Measurements from ENCODE around the gene NDUFV1. TPM values are rescaled to one million over a fixed set of nuclear protein-coding genes. Genes with fewer than 3 reads are reported as not detected.

Gene NDUFV1
- total and polyA plus RNA-seq, 2 donors (not counting 1 experiment from before 2014, with no cell fraction given), result 238 to 315 TPM

DNA sequence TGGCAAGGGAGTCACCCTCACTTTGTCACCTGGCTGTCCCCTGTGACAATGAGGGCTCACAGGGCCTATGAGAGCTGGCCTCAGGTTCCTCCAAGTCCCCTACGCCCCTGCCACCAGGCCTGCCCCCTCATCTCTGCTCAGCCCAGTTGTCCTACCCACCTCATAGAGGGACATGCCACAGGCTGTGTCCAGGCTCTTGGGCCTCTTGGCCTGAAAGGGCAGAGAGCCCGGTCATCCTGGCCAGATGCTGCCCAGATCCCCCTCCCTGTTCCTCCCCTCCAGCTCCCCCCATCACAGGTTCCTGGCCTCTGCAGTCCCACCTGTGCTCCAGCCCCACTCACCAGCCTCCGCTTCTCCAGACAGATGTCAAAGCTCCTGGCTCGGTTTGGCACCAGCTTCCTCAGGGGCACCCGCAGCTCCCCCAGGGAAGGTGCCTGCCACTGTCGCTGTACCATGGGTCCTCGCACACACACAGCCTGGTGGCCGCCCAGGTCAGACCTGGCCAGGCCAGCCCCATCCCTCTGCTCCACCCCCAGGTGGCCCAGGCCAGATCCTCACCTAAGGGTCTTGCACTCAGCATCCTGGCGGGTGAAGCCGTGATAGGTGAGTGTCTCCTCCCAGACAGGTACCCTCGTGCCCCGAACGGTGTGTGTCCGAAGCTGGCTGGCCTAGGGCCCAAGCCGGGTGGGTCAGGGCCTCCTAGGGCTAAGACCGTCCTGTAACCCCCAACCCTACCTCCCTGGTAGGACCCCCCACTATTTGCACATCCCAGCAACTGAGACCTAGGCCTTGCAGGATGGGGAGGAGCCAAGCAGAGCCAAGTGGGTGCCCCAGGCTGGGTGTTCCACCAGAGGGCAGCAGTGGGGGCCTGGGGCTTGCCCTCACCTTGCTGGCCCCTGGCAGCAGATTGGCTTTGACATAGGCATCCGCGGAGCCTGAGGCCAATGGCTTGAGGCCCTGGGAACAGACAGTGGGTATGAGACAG lies 8.3 kb downstream of the NDUFV1 start:
- Histone ChIP-seq H3K4me1 (ENCODE audit: control insufficient read depth in 2 of 2, insufficient read depth in 2 of 2, low read length in 2 of 2) (peaks cover 32 to 38% of the 10 kb centered on the region in 2 donors), H3K4me3 (ENCODE audit: control extremely low read depth in 1 of 5, extremely low read depth in 1 of 5, insufficient read depth in 1 of 5, low read depth in 2 of 5, low read length in 4 of 5) (peak overlapping the region in 3 of 5 experiments; percentile 43 to 58 (median 56)), H3K9me3 (ENCODE audit: control extremely low read depth in 1 of 3, control insufficient read depth in 2 of 3, insufficient read depth in 1 of 3, low read length in 2 of 3) (no peaks in the 10 kb centered on the region), H3K79me2 (ENCODE audit: control insufficient read depth, insufficient read depth, low read length) (no peaks in the 10 kb centered on the region), H3K36me3 (replicated peaks in 1 of 2; ENCODE audit: control extremely low read depth in 1 of 2, control insufficient read depth in 1 of 2, extremely low read depth in 1 of 2, insufficient read depth in 2 of 2, low read length in 1 of 2) (peaks cover 0 to 26% of the 10 kb centered on the region in 2 experiments), H3K27me3 (replicated peaks in 1 of 4; ENCODE audit: control extremely low read depth in 1 of 4, control insufficient read depth in 3 of 4, insufficient read depth in 4 of 4, low read length in 3 of 4) (no peaks in the 10 kb centered on the region), H3K9ac (ENCODE audit: low read length) (peak overlapping the region; percentile 65), H3K4me2 (replicated peaks; ENCODE audit: low read depth, low read length, poor library complexity, severe bottlenecking) (peak overlapping the region; percentile 79), H4K20me1 (ENCODE audit: control insufficient read depth, insufficient read depth, low read length, poor library complexity, severe bottlenecking) (no peaks in the 10 kb centered on the region), H2AFZ (ENCODE audit: insufficient read depth, low read depth, low read length, poor library complexity, severe bottlenecking) (peak overlapping the region; percentile 79), H3K27ac (ENCODE audit: low read length in 2 of 2) (peak overlapping the region; percentile 97 to 98)
- Mint-ChIP-seq H3K9me3 (ENCODE audit: insufficient read depth) (no peaks in the 10 kb centered on the region), H3K4me1 (peaks cover 45% of the 10 kb centered on the region), H3K27ac (peak overlapping the region; percentile 99), H3K27me3 (no peaks in the 10 kb centered on the region), H3K4me3 (peak overlapping the region; percentile 83)
- 90% methylated on average over 18 of the region's 18 CpGs for WGBS (ENCODE audit: insufficient coverage)
- intact Hi-C loops (cut with micrococcal nuclease), result loop anchor here (1.0 to 5.0 kb wide), 4 partner anchors 9 to 32 kb away; partner anchors contain the start of genes GSTP1, NDUFV1 and NUDT8
- ChIA-PET CTCF (interaction anchor here (0.6 to 8.0 kb wide), 14 partner anchors 12 to 52 kb away, joined by 3 to 85 read pairs (median 5); partner anchors contain the start of genes GSTP1 and NUDT8), POLR2A (interaction anchor here (0.5 to 3.8 kb wide), 11 partner anchors 14 to 1020 kb away, joined by 3 to 31 read pairs (median 4); partner anchors contain the start of genes GSTP1 and NUDT8)
- DNase-seq, result peak; percentile 27
- no peak for TF ChIP-seq EZH2 (IDR thresholded peaks at IDR 0.05; ENCODE audit: borderline replicate concordance, insufficient read depth, low read depth, low read length, poor library complexity, severe bottlenecking)
- TF ChIP-seq, protein P1, sequence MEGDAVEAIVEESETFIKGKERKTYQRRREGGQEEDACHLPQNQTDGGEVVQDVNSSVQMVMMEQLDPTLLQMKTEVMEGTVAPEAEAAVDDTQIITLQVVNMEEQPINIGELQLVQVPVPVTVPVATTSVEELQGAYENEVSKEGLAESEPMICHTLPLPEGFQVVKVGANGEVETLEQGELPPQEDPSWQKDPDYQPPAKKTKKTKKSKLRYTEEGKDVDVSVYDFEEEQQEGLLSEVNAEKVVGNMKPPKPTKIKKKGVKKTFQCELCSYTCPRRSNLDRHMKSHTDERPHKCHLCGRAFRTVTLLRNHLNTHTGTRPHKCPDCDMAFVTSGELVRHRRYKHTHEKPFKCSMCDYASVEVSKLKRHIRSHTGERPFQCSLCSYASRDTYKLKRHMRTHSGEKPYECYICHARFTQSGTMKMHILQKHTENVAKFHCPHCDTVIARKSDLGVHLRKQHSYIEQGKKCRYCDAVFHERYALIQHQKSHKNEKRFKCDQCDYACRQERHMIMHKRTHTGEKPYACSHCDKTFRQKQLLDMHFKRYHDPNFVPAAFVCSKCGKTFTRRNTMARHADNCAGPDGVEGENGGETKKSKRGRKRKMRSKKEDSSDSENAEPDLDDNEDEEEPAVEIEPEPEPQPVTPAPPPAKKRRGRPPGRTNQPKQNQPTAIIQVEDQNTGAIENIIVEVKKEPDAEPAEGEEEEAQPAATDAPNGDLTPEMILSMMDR (IDR thresholded peaks at IDR 0.05), result peak; percentile 40
- no peak for ATAC-seq (ENCODE audit: low read depth)
